ENCODE measurements around the gene MDGA2.
"Not testable (repeated sequence)": the region's sequence is repeated elsewhere in the genome, so short reads cannot be mapped to it uniquely, and the experiment has no call there.

MDGA2 gene

GRCh38 chr14:47210099-47210498 lies 465.3 kb downstream of the MDGA2 start:
- H3K36me3 Mint-ChIP-seq = no peaks in the 10 kb centered on the region
- H3K27ac Mint-ChIP-seq = no peak overlapping the region
- no peaks in the 10 kb centered on the region for H3K9me3 Mint-ChIP-seq
- H3K4me1 Mint-ChIP-seq = no peaks in the 10 kb centered on the region
- no peak overlapping the region for H3K4me3 Mint-ChIP-seq
- H3K27me3 Mint-ChIP-seq = no peaks in the 10 kb centered on the region
- no peak for ATAC-seq

- ATAC-seq = no peak
- Mint-ChIP-seq H3K4me3 (no peak overlapping the region), H3K36me3 (no peaks in the 10 kb centered on the region), H3K27me3 (no peaks in the 10 kb centered on the region), H3K9me3 (no peaks in the 10 kb centered on the region), H3K4me1 (no peaks in the 10 kb centered on the region), H3K27ac (no peak overlapping the region)
These were observed 467.0 kb downstream of the MDGA2 start for GRCh38 chr14:47208434-47208833.

GRCh38 chr14:47207617-47208016 lies 467.8 kb downstream of the MDGA2 start:
- H3K9me3 Mint-ChIP-seq = no peaks in the 10 kb centered on the region
- no peak overlapping the region for H3K4me3 Mint-ChIP-seq
- no peak for ATAC-seq
- no peaks in the 10 kb centered on the region for H3K27me3 Mint-ChIP-seq
- no peaks in the 10 kb centered on the region for H3K36me3 Mint-ChIP-seq
- H3K27ac Mint-ChIP-seq = no peak overlapping the region
- H3K4me1 Mint-ChIP-seq = no peaks in the 10 kb centered on the region

GRCh38 chr14:47200740-47201139 lies 474.7 kb downstream of the MDGA2 start:
- H3K36me3 Mint-ChIP-seq = no peaks in the 10 kb centered on the region
- no peak overlapping the region for H3K27ac Mint-ChIP-seq
- H3K9me3 Mint-ChIP-seq = peaks cover 7% of the 10 kb centered on the region
- ATAC-seq = no peak
- H3K27me3 Mint-ChIP-seq = no peaks in the 10 kb centered on the region
- H3K4me3 Mint-ChIP-seq = no peak overlapping the region
- H3K4me1 Mint-ChIP-seq = no peaks in the 10 kb centered on the region

GRCh38 chr14:47195582-47195981 lies 479.8 kb downstream of the MDGA2 start:
- Mint-ChIP-seq H3K4me1 (no peaks in the 10 kb centered on the region), H3K4me3 (no peak overlapping the region), H3K9me3 (no peaks in the 10 kb centered on the region), H3K27ac (no peak overlapping the region), H3K27me3 (no peaks in the 10 kb centered on the region), H3K36me3 (no peaks in the 10 kb centered on the region)
- ATAC-seq = no peak

GRCh38 chr14:47194055-47194454 lies 481.4 kb downstream of the MDGA2 start:
- H3K4me1 Mint-ChIP-seq = no peaks in the 10 kb centered on the region
- no peak overlapping the region for H3K4me3 Mint-ChIP-seq
- H3K9me3 Mint-ChIP-seq = no peaks in the 10 kb centered on the region
- H3K27me3 Mint-ChIP-seq = no peaks in the 10 kb centered on the region
- no peak overlapping the region for H3K27ac Mint-ChIP-seq
- no peaks in the 10 kb centered on the region for H3K36me3 Mint-ChIP-seq
- no peak for ATAC-seq

GRCh38 chr14:47192203-47192602 lies 483.2 kb downstream of the MDGA2 start:
- H3K9me3 Mint-ChIP-seq, ATAC-seq, H3K36me3 Mint-ChIP-seq, H3K4me3 Mint-ChIP-seq, H3K27ac Mint-ChIP-seq, H3K27me3 Mint-ChIP-seq, H3K4me1 Mint-ChIP-seq: not testable (repeated sequence)

GRCh38 chr14:47191700-47192099 lies 483.7 kb downstream of the MDGA2 start:
- no peaks in the 10 kb centered on the region for H3K27me3 Mint-ChIP-seq
- H3K27ac Mint-ChIP-seq = no peak overlapping the region
- H3K36me3 Mint-ChIP-seq = no peaks in the 10 kb centered on the region
- no peaks in the 10 kb centered on the region for H3K4me1 Mint-ChIP-seq
- no peak for ATAC-seq
- H3K9me3 Mint-ChIP-seq = no peaks in the 10 kb centered on the region
- no peak overlapping the region for H3K4me3 Mint-ChIP-seq

- ATAC-seq = no peak
- no peaks in the 10 kb centered on the region for H3K9me3 Mint-ChIP-seq
- H3K36me3 Mint-ChIP-seq = no peaks in the 10 kb centered on the region
These were observed 485.4 kb downstream of the MDGA2 start for GRCh38 chr14:47189911-47190484.

GRCh38 chr14:47186486-47186885 lies 488.9 kb downstream of the MDGA2 start:
- H3K4me3 Mint-ChIP-seq = no peak overlapping the region
- no peaks in the 10 kb centered on the region for H3K36me3 Mint-ChIP-seq
- H3K9me3 Mint-ChIP-seq = no peaks in the 10 kb centered on the region
- H3K27ac Mint-ChIP-seq = no peak overlapping the region
- H3K27me3 Mint-ChIP-seq = no peaks in the 10 kb centered on the region
- no peak for ATAC-seq
- H3K4me1 Mint-ChIP-seq = no peaks in the 10 kb centered on the region

More at GRCh38 chr14:47189911-47190484, 485.4 kb downstream of the MDGA2 start:
- H3K27me3 Mint-ChIP-seq = no peaks in the 10 kb centered on the region
- no peak overlapping the region for H3K4me3 Mint-ChIP-seq
- H3K4me1 Mint-ChIP-seq = no peaks in the 10 kb centered on the region
- no peak overlapping the region for H3K27ac Mint-ChIP-seq

GRCh38 chr14:47179906-47180305 lies 495.5 kb downstream of the MDGA2 start:
- Mint-ChIP-seq H3K4me3 (no peak overlapping the region), H3K27me3 (no peaks in the 10 kb centered on the region), H3K27ac (no peak overlapping the region), H3K36me3 (no peaks in the 10 kb centered on the region), H3K4me1 (no peaks in the 10 kb centered on the region), H3K9me3 (no peaks in the 10 kb centered on the region)
- ATAC-seq = no peak

- ATAC-seq, H3K4me3 Mint-ChIP-seq, H3K36me3 Mint-ChIP-seq, H3K27me3 Mint-ChIP-seq, H3K27ac Mint-ChIP-seq, H3K4me1 Mint-ChIP-seq, H3K9me3 Mint-ChIP-seq: not testable (repeated sequence)
These were observed 503.5 kb downstream of the MDGA2 start for GRCh38 chr14:47171896-47172295.

- Mint-ChIP-seq H3K4me1 (no peaks in the 10 kb centered on the region), H3K27ac (no peak overlapping the region), H3K36me3 (no peaks in the 10 kb centered on the region), H3K4me3 (no peak overlapping the region), H3K27me3 (no peaks in the 10 kb centered on the region), H3K9me3 (no peaks in the 10 kb centered on the region)
- ATAC-seq = no peak
These were observed 508.0 kb downstream of the MDGA2 start for GRCh38 chr14:47167402-47167801.

GRCh38 chr14:47155395-47155794 lies 520.0 kb downstream of the MDGA2 start:
- Mint-ChIP-seq H3K27ac (no peak overlapping the region), H3K4me3 (no peak overlapping the region), H3K9me3 (peaks cover 8% of the 10 kb centered on the region)

GRCh38 chr14:47154276-47154797 lies 521.1 kb downstream of the MDGA2 start:
- Mint-ChIP-seq H3K27me3 (no peaks in the 10 kb centered on the region), H3K36me3 (no peaks in the 10 kb centered on the region), H3K4me1 (no peaks in the 10 kb centered on the region), H3K27ac (no peak overlapping the region), H3K9me3 (peaks cover 8% of the 10 kb centered on the region), H3K4me3 (no peak overlapping the region)
- peak; percentile 27 for ATAC-seq

More at GRCh38 chr14:47155395-47155794, 520.0 kb downstream of the MDGA2 start:
- no peaks in the 10 kb centered on the region for H3K4me1 Mint-ChIP-seq
- no peaks in the 10 kb centered on the region for H3K36me3 Mint-ChIP-seq
- ATAC-seq = no peak
- H3K27me3 Mint-ChIP-seq = no peaks in the 10 kb centered on the region

GRCh38 chr14:47153746-47154145 lies 521.7 kb downstream of the MDGA2 start:
- H3K27ac Mint-ChIP-seq = no peak overlapping the region
- no peak for ATAC-seq
- no peaks in the 10 kb centered on the region for H3K36me3 Mint-ChIP-seq
- peaks cover 8% of the 10 kb centered on the region for H3K9me3 Mint-ChIP-seq
- no peaks in the 10 kb centered on the region for H3K27me3 Mint-ChIP-seq
- H3K4me3 Mint-ChIP-seq = no peak overlapping the region
- H3K4me1 Mint-ChIP-seq = no peaks in the 10 kb centered on the region
